ENCODE results near the gene BAZ1B.
"Not testable (repeated sequence)": the region's sequence is repeated elsewhere in the genome, so short reads cannot be mapped to it uniquely, and the experiment has no call there.

Gene BAZ1B

GRCh38 chr7:73424489-73424885 lies 97.6 kb downstream of the BAZ1B start:
- DNase-seq, result no peak

GRCh38 chr7:73423519-73424488 lies 98.3 kb downstream of the BAZ1B start:
- DNase-seq, result no peak

- not testable (repeated sequence) for DNase-seq
These were observed 101.5 kb downstream of the BAZ1B start for GRCh38 chr7:73420610-73421009.

- not testable (repeated sequence) for DNase-seq
These were observed 102.1 kb downstream of the BAZ1B start for GRCh38 chr7:73420016-73420415.

DNA sequence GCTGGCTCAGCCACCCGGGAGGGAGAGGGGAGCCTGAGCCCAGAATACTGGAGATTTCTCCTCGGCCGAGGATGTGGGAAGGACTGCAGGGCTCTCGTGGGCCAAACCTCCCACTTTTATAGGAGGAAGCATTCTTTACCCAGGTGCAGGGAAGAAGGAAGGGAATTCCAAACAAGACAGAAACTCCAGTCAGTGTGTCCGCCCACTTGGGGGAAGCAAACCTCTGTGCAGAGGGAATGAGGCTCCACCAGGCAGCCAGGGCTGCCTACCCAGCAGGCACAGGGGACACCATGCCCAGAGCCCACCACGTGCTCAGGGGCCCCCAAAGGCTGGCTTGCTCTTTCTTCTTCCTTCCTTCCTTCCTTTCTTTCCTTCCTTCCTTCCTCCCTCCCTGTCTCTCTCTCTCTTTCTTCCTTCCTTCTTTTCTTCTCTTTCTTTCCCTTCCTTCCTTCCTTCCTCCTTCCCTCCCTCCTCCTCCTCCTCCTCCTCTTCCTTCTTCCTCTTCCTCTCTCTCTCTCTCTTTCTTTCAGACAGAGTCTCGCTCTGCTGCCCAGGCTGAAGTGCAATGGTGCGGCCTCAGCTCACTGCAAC lies 103.9 kb downstream of the BAZ1B start:
- DNase-seq, result no peak

GRCh38 chr7:73410541-73411131 lies 111.5 kb downstream of the BAZ1B start:
- DNase-seq, result not testable (repeated sequence)

DNA sequence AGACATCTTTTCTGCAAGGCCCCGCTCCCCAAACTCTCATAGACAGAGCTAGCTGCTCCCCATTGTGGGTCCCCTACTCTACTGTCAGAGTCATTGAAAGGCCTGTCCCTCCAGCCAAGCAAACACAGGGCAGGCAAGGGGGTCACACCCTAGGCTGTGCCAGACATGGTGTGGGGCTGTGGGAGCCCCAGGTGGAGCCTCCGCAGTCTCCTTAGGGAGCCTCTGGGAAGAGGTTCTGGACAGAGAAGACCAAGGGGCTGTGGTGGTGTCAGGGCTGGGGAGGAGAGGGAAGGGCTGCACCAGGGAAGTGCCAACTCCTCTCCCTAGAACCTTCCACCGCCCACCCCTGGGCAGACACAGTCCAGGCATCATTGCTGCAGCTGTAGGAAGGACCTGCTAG lies 117.2 kb downstream of the BAZ1B start:
- not testable (repeated sequence) for DNase-seq

DNA sequence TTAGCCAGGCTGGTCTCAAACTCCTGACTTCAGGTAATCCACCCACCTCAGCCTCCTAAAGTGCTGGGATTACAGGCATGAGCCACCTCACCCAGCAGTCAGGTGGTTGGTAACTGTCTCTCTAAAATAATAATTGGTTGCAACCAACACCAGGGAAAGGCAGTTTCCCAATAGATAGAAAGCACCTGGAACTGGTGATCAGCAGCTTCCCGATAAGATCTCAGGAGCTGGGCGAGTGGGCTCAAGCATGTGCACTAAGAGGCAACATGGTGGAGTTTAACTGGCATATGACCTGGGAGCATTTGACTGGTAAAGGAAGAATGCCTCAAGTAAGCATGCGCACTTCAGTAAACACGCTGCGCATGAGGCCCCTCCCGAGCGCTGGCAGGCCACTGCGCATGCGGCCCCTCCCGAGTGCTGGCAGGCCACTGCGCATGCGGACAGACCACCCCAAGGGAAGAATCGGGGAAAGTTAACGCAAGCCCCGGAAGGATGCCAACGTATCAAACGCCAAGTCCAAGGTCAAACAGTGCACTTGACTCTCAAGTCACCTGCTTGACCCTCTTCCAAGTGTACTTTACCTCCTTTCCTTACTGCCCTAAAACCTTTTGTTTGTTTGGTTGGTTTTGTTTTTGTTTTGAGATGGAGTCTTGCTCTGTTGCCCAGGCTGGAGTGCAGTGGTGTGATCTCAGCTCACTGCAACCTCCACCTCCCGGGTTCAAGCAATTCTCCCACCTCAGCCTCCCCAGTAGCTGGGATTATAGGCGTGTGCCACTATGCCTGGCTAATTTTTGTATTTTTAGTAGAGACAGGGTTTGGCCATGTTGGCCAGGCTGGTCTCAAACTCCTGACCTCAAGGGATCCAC lies 122.7 kb downstream of the BAZ1B start:
- peak; percentile 81 for DNase-seq

DNA sequence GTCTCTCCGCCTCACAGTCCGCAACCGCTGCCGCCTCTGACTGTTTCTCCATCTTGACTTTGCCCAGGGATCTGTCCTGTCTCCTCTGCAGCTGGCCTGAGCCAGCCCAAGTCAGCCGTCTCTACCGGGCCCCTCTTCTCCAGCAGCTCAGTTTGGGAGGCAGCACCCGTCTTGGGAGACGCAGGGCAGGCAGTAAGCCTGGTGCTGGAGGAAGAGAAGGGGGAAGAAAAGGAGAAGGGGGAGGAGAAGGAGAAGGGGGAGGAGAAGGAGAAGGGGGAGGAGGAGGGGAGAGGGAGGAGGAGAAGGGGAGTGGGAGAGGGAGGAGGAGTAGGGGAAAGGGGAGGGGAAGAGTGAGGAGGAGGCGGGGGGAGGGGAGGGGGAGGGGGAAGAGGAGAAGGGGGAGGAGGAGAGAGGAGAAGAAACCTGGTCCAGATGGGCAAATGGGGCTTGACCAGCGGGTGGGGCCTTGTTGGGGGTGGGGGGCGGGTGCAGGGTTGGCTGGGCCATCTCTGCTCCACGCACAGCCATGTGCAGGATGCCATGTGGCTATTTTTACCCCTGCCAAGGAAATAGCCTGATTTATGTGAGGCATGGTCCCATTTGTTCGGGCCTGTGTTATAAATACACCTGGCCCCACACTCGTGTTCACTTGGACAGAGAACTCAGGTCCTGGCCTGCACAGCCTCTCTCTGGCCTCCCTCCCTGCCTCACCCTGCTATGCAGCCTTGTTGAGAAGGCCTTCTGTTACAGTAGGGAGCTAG lies 124.4 kb downstream of the BAZ1B start:
- no peak for DNase-seq

DNA sequence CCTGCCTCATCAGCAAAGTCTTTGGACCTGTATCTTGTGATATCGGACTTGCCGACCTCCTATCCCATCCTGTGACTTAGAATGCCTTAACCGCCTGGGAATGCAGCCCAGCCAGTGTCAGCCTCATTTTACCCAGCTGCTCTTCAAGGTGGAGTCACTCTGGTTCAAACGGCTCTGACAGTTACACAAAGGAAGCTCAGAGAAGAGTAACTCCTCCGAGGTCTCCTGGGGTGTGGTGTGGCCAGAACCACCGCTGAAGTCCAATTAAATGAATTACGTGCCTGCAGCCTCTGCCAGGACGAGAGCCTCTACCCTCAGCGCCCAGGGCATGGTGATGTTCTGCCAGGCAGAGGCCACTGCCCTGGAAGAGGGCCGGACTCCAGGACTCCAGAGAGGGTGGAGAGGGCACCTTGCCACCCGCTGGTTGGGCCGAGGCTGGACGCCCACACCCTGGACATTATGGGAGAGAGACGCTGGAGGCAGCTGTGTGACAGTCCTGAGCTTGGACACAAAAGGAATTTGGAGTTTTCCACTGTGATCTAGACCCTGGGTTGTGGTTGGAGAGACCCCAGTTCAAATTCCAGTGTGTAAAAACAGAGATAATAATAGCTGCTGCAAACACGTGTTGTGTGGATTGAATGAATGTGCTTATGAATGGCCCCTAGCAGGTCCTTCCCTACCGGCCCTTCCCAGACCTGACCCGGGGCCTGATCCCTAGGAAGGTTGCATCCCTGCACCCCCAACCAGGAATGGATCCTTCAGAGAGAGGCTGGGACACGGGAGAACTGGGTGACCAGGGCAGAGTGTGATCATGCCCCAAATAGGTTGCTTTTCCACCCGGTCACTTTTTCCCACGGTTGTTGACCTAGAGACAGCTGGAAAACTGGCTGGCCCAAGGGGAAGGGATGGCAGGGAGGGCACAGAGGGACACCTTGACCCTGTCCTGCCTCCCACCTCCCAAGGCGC lies 126.3 kb downstream of the BAZ1B start:
- DNase-seq, result no peak

- no peak for DNase-seq
These were observed 127.7 kb downstream of the BAZ1B start for GRCh38 chr7:73394422-73394821.

GRCh38 chr7:73391396-73391795 lies 130.7 kb downstream of the BAZ1B start:
- DNase-seq, result no peak
